AG09319 (cell line): ENCODE results near the gene ACAT2.
"Not testable (repeated sequence)": the region's sequence is repeated elsewhere in the genome, so short reads cannot be mapped to it uniquely, and the experiment has no call there.

Source experiments
- DNase-seq: peaks from one replicate; pipeline ENCODE4 v3.0.0-alpha.2; 2010; ENCODE audit warnings: low read depth; ENCODE audit errors: extremely low read depth
- CTCF ChIP-seq: IDR thresholded peaks from 2 replicates; pipeline ENCODE4 v1.5.1; 2011; ENCODE audit warnings: low read depth, mild to moderate bottlenecking, inconsistent platforms, low read length, moderate library complexity

ACAT2 gene

GRCh38 chr6:159726918-159727716 is 34.7 kb upstream of the ACAT2 start, which contains the start of gene WTAP:
Gene WTAP (plus strand): TSS chr6:159727506. CDS start chr6:159736266, 8,760 bp downstream.
- peak; percentile 90 for DNase-seq
- no peak for TF ChIP-seq CTCF

- DNase-seq: no peak
- TF ChIP-seq CTCF: no peak
Observed at GRCh38 chr6:159727717-159728445, 34.0 kb upstream of the ACAT2 start.

- no peak for DNase-seq
- TF ChIP-seq CTCF: no peak
Observed at GRCh38 chr6:159728531-159728964, 33.3 kb upstream of the ACAT2 start.

GRCh38 chr6:159729598-159730331 is 32.1 kb upstream of the ACAT2 start:
- no peak for DNase-seq
- TF ChIP-seq CTCF: no peak

- TF ChIP-seq CTCF: no peak
- no peak for DNase-seq
Observed at GRCh38 chr6:159730332-159730676, 31.5 kb upstream of the ACAT2 start.

- DNase-seq: not testable (repeated sequence)
Observed at GRCh38 chr6:159732550-159732949, 29.3 kb upstream of the ACAT2 start.

- not testable (repeated sequence) for DNase-seq
Observed at GRCh38 chr6:159733395-159733794, 28.4 kb upstream of the ACAT2 start.

GRCh38 chr6:159736908-159737307 is 24.9 kb upstream of the ACAT2 start:
- no peak for DNase-seq
- TF ChIP-seq CTCF: no peak
